WTC11 (cell line): Measurements from ENCODE around the gene SNX13.

ENCODE experiments used
- ATF1 ChIP-seq: sonication (generic); formaldehyde crosslinking; IDR thresholded peaks from 2 replicates; pipeline ENCODE4 v1.8.1; 2023; ENCODE audit warnings: mild to moderate bottlenecking, moderate library complexity, missing genetic modification reagents
- NFYB ChIP-seq: sonication (generic); formaldehyde crosslinking; conservative IDR thresholded peaks from 2 replicates; pipeline ENCODE4 v1.8.0; 2022; ENCODE audit warnings: low read depth, missing genetic modification reagents
- TF ChIP-seq, protein P1 (sequence below): fragments of 200-600 bp; IDR thresholded peaks from 2 replicates; pipeline ENCODE4 v1.8.0; 2022; ENCODE audit warnings: antibody characterized with exemption

DNA sequence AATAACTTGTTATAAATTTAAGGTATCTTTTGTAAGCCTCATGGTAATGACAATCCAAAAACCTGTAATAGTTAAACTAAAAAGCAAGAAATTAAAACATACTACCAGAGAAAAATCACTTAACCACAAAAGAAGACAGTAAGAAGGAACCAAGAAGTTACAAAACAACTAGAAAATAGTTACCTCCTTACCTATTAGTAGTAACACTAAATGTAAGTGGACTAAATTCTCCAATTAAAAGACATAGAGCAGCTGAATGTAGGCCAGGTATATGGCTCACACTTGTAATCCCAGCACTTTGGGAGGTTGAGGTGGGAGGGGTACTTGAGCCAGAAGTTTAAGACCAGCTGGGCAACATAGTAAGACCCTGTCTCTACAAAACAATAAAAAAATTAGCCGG lies 84.0 kb downstream of the SNX13 start:
- no peak for TF ChIP-seq NFYB (CRISPR knock-in tag)
- no peak for TF ChIP-seq ATF1
- TF ChIP-seq, protein P1, sequence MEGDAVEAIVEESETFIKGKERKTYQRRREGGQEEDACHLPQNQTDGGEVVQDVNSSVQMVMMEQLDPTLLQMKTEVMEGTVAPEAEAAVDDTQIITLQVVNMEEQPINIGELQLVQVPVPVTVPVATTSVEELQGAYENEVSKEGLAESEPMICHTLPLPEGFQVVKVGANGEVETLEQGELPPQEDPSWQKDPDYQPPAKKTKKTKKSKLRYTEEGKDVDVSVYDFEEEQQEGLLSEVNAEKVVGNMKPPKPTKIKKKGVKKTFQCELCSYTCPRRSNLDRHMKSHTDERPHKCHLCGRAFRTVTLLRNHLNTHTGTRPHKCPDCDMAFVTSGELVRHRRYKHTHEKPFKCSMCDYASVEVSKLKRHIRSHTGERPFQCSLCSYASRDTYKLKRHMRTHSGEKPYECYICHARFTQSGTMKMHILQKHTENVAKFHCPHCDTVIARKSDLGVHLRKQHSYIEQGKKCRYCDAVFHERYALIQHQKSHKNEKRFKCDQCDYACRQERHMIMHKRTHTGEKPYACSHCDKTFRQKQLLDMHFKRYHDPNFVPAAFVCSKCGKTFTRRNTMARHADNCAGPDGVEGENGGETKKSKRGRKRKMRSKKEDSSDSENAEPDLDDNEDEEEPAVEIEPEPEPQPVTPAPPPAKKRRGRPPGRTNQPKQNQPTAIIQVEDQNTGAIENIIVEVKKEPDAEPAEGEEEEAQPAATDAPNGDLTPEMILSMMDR = no peak
